WTC11 (cell line): ENCODE data around the gene ARHGEF10L. TPM values are rescaled to one million over a fixed set of nuclear protein-coding genes. Genes with fewer than 3 reads are reported as not detected.

Source experiments
- ATAC-seq: fragments of 200-7000 bp; cut with Tn5 transposase; 2 replicates; pipeline ENCODE4 v1.10.0; 2021; ENCODE audit warnings: mild to moderate bottlenecking, moderate library complexity
- CTCF ChIA-PET: fragments of 300-600 bp; sonication (Branson Sonifier 250); formaldehyde crosslinking; loops from one replicate; lab custom pipeline; 2021; ENCODE audit warnings: antibody characterized with exemption; lab: Charles Lee
- POLR2A ChIA-PET: fragments of 350-600 bp; sonication (Branson Sonifier 250); formaldehyde crosslinking; loops from one replicate; lab custom pipeline; 2021; ENCODE audit warnings: antibody characterized with exemption; lab: Charles Lee
- DNase-seq: peaks from one replicate; pipeline ENCODE4 v3.0.0; 2021; ENCODE audit warnings: low spot score
- H3K27ac Mint-ChIP-seq: 2 replicates; pipeline ENCODE4 v1.8.0; 2021; ENCODE audit warnings: mixed read lengths
- H3K27me3 Mint-ChIP-seq: 2 replicates; pipeline ENCODE4 v1.8.0; 2021; ENCODE audit warnings: low read depth, mild to moderate bottlenecking, moderate library complexity, mixed read lengths
- H3K36me3 Mint-ChIP-seq: 2 replicates; pipeline ENCODE4 v1.8.0; 2021; ENCODE audit warnings: mixed read lengths
- H3K4me1 Mint-ChIP-seq: 2 replicates; pipeline ENCODE4 v1.8.0; 2022; ENCODE audit warnings: mixed read lengths
- H3K4me3 Mint-ChIP-seq: 2 replicates; pipeline ENCODE4 v1.8.0; 2021; ENCODE audit warnings: mild to moderate bottlenecking, moderate library complexity, mixed read lengths
- H3K9me3 Mint-ChIP-seq: 2 replicates; pipeline ENCODE4 v1.8.0; 2021; ENCODE audit warnings: mixed read lengths
- CREB1 ChIP-seq: sonication (generic); formaldehyde crosslinking; IDR thresholded peaks from 2 replicates; pipeline ENCODE4 v1.8.0; 2023; ENCODE audit warnings: mild to moderate bottlenecking, missing genetic modification reagents
- CREM ChIP-seq: sonication (generic); formaldehyde crosslinking; IDR thresholded peaks from 2 replicates; pipeline ENCODE4 v1.8.1; 2022; ENCODE audit warnings: mild to moderate bottlenecking, missing genetic modification reagents, moderate library complexity
- E2F1 ChIP-seq: sonication (generic); formaldehyde crosslinking; IDR thresholded peaks from 2 replicates; pipeline ENCODE4 v1.8.0; 2022; ENCODE audit warnings: mild to moderate bottlenecking, missing genetic modification reagents
- FOXK1 ChIP-seq: sonication (generic); formaldehyde crosslinking; IDR thresholded peaks from 2 replicates; pipeline ENCODE4 v1.8.0; 2022; ENCODE audit warnings: mild to moderate bottlenecking, moderate library complexity, missing genetic modification reagents
- GABPB1 ChIP-seq: sonication (generic); formaldehyde crosslinking; IDR thresholded peaks from 2 replicates; pipeline ENCODE4 v1.8.1; 2023; ENCODE audit warnings: mild to moderate bottlenecking, missing genetic modification reagents
- KAT7 ChIP-seq: sonication (generic); formaldehyde crosslinking; IDR thresholded peaks from 2 replicates; pipeline ENCODE4 v1.8.1; 2023; ENCODE audit warnings: missing genetic modification reagents, mild to moderate bottlenecking, borderline replicate concordance
- MXD4 ChIP-seq: fragments of 250-450 bp; sonication (Bioruptor Pico); IDR thresholded peaks from 2 replicates; pipeline ENCODE4 v1.8.0; 2021; ENCODE audit warnings: mild to moderate bottlenecking, moderate library complexity, borderline replicate concordance
- NR3C1 ChIP-seq: sonication (generic); formaldehyde crosslinking; conservative IDR thresholded peaks from 2 replicates; pipeline ENCODE4 v1.8.1; 2023; ENCODE audit warnings: low read depth, mild to moderate bottlenecking, missing genetic modification reagents
- ZBTB21 ChIP-seq: sonication (generic); formaldehyde crosslinking; IDR thresholded peaks from 2 replicates; pipeline ENCODE4 v1.8.1; 2023; ENCODE audit warnings: mild to moderate bottlenecking, missing genetic modification reagents, borderline replicate concordance
- ZBTB43 ChIP-seq: sonication (generic); formaldehyde crosslinking; IDR thresholded peaks from 2 replicates; pipeline ENCODE4 v1.8.1; 2023; ENCODE audit warnings: mild to moderate bottlenecking, missing genetic modification reagents
- total RNA-seq: library from RNA; stranded (reverse); gene quantifications from 3 replicates; pipeline ENCODE4 v1.2.3, GENCODE V29; 2021
- TF ChIP-seq, protein P1 (sequence below): sonication (generic); formaldehyde crosslinking; IDR thresholded peaks from 2 replicates; pipeline ENCODE4 v1.8.1; 2023; ENCODE audit warnings: mild to moderate bottlenecking, missing genetic modification reagents, moderate library complexity
- TF ChIP-seq, protein P2 (sequence below): sonication (generic); formaldehyde crosslinking; IDR thresholded peaks from 2 replicates; pipeline ENCODE4 v1.8.1; 2023; ENCODE audit warnings: mild to moderate bottlenecking, missing genetic modification reagents
- TF ChIP-seq, protein P3 (sequence below): sonication (generic); formaldehyde crosslinking; conservative IDR thresholded peaks from 2 replicates; pipeline ENCODE4 v1.8.1; 2023; ENCODE audit warnings: mild to moderate bottlenecking, low read depth, missing genetic modification reagents, moderate library complexity

ARHGEF10L gene
- total RNA-seq, 1 experiment from 2014 or later, result 34.4 TPM

- CTCF ChIA-PET, result interaction anchor here (0.6 to 3.6 kb wide), 6 partner anchors 10 to 86 kb away, joined by 3 to 31 read pairs (median 4); no protein-coding TSS in a partner anchor
- POLR2A ChIA-PET, result no interaction called here
- peaks cover 85% of the 10 kb centered on the region for H3K4me1 Mint-ChIP-seq
Measured at GRCh38 chr1:17563494-17564281, 24.2 kb downstream of the ARHGEF10L start.

More at GRCh38 chr1:17563494-17564281, 24.2 kb downstream of the ARHGEF10L start:
- peak overlapping the region; percentile 52 for H3K27ac Mint-ChIP-seq
- H3K9me3 Mint-ChIP-seq, result no peaks in the 10 kb centered on the region
- ATAC-seq, result no peak
- H3K36me3 Mint-ChIP-seq, result no peaks in the 10 kb centered on the region
- H3K4me3 Mint-ChIP-seq, result no peak overlapping the region
- no peak for DNase-seq
- TF ChIP-seq MXD4 (CRISPR knock-in tag), result no peak
- TF ChIP-seq, protein P1, sequence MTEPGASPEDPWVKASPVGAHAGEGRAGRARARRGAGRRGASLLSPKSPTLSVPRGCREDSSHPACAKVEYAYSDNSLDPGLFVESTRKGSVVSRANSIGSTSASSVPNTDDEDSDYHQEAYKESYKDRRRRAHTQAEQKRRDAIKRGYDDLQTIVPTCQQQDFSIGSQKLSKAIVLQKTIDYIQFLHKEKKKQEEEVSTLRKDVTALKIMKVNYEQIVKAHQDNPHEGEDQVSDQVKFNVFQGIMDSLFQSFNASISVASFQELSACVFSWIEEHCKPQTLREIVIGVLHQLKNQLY (CRISPR knock-in tag), result no peak
- no peak for TF ChIP-seq CREM (CRISPR knock-in tag)
- TF ChIP-seq, protein P2, sequence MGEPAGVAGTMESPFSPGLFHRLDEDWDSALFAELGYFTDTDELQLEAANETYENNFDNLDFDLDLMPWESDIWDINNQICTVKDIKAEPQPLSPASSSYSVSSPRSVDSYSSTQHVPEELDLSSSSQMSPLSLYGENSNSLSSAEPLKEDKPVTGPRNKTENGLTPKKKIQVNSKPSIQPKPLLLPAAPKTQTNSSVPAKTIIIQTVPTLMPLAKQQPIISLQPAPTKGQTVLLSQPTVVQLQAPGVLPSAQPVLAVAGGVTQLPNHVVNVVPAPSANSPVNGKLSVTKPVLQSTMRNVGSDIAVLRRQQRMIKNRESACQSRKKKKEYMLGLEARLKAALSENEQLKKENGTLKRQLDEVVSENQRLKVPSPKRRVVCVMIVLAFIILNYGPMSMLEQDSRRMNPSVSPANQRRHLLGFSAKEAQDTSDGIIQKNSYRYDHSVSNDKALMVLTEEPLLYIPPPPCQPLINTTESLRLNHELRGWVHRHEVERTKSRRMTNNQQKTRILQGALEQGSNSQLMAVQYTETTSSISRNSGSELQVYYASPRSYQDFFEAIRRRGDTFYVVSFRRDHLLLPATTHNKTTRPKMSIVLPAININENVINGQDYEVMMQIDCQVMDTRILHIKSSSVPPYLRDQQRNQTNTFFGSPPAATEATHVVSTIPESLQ (CRISPR knock-in tag), result no peak
- no peak for TF ChIP-seq NR3C1 (CRISPR knock-in tag)
- TF ChIP-seq FOXK1 (CRISPR knock-in tag), result no peak
- no peak for TF ChIP-seq CREB1
- TF ChIP-seq KAT7, result no peak
- TF ChIP-seq ZBTB43 (CRISPR knock-in tag), result no peak
- no peak for TF ChIP-seq ZBTB21
- TF ChIP-seq, protein P3, sequence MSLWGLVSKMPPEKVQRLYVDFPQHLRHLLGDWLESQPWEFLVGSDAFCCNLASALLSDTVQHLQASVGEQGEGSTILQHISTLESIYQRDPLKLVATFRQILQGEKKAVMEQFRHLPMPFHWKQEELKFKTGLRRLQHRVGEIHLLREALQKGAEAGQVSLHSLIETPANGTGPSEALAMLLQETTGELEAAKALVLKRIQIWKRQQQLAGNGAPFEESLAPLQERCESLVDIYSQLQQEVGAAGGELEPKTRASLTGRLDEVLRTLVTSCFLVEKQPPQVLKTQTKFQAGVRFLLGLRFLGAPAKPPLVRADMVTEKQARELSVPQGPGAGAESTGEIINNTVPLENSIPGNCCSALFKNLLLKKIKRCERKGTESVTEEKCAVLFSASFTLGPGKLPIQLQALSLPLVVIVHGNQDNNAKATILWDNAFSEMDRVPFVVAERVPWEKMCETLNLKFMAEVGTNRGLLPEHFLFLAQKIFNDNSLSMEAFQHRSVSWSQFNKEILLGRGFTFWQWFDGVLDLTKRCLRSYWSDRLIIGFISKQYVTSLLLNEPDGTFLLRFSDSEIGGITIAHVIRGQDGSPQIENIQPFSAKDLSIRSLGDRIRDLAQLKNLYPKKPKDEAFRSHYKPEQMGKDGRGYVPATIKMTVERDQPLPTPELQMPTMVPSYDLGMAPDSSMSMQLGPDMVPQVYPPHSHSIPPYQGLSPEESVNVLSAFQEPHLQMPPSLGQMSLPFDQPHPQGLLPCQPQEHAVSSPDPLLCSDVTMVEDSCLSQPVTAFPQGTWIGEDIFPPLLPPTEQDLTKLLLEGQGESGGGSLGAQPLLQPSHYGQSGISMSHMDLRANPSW, result no peak
- no peak for TF ChIP-seq GABPB1 (CRISPR knock-in tag)
- no peak for TF ChIP-seq E2F1 (CRISPR knock-in tag)
- H3K27me3 Mint-ChIP-seq, result no peaks in the 10 kb centered on the region
